ENCODE measurements around the gene S100A10. TPM values are rescaled to one million over a fixed set of nuclear protein-coding genes. Genes with fewer than 3 reads are reported as not detected.

S100A10 gene
- total RNA-seq, 1 experiment from 2014 or later, result 2,143 TPM

- ChIA-PET CTCF (no interaction called here), POLR2A (no interaction called here)
- no peak for DNase-seq
- no peak overlapping the region for H3K4me3 ChIP-seq (ENCODE audit: low read depth, low read length)
- Mint-ChIP-seq H3K4me1 (ENCODE audit: low read depth, unreplicated experiment) (peaks cover 15% of the 10 kb centered on the region), H3K27ac (ENCODE audit: unreplicated experiment) (no peak overlapping the region), H3K36me3 (ENCODE audit: insufficient read depth, unreplicated experiment) (no peaks in the 10 kb centered on the region), H3K9me3 (ENCODE audit: unreplicated experiment) (no peaks in the 10 kb centered on the region), H3K27me3 (ENCODE audit: insufficient read depth, unreplicated experiment) (no peaks in the 10 kb centered on the region), H3K4me3 (ENCODE audit: unreplicated experiment) (no peak overlapping the region)
- peaks cover 5% of the 10 kb centered on the region; the same call in 1 of the 2 replicates for H3K4me1 ChIP-seq
- H3K36me3 ChIP-seq (ENCODE audit: control insufficient read depth, insufficient read depth, low read length), result no peaks in the 10 kb centered on the region
- BruUV-seq (replicated peaks), result no TSS peak
- no peak for TF ChIP-seq CTCF (IDR thresholded peaks at IDR 0.05; ENCODE audit: insufficient read depth in 1 of 2, low read depth in 1 of 2, low read length in 1 of 2, severe bottlenecking in 1 of 2, unreplicated experiment in 1 of 2)
- intact Hi-C loops (cut with micrococcal nuclease; ENCODE audit: unreplicated experiment), result no loop called here
- H3K27me3 ChIP-seq (replicated peaks; ENCODE audit: control insufficient read depth, insufficient read depth, low read length), result no peaks in the 10 kb centered on the region
- H3K9me3 ChIP-seq, result no peaks in the 10 kb centered on the region
Observed at GRCh38 chr1:151949371-151950193, 44.1 kb downstream of the S100A10 start.

GRCh38 chr1:151948506-151948905 lies 45.2 kb downstream of the S100A10 start:
- no TSS peak for BruUV-seq (replicated peaks)
- CTCF ChIA-PET, result no interaction called here
- no peak overlapping the region for H3K4me3 Mint-ChIP-seq (ENCODE audit: unreplicated experiment)
- Histone ChIP-seq H3K9me3 (no peaks in the 10 kb centered on the region), H3K4me3 (ENCODE audit: low read depth, low read length) (no peak overlapping the region), H3K4me1 (peaks cover 5% of the 10 kb centered on the region; the same call in 1 of the 2 replicates), H3K36me3 (ENCODE audit: control insufficient read depth, insufficient read depth, low read length) (no peaks in the 10 kb centered on the region), H3K27me3 (replicated peaks; ENCODE audit: control insufficient read depth, insufficient read depth, low read length) (no peaks in the 10 kb centered on the region)
- peaks cover 15% of the 10 kb centered on the region for H3K4me1 Mint-ChIP-seq (ENCODE audit: low read depth, unreplicated experiment)
- POLR2A ChIA-PET, result no interaction called here
- TF ChIP-seq CTCF (IDR thresholded peaks at IDR 0.05; ENCODE audit: insufficient read depth in 1 of 2, low read depth in 1 of 2, low read length in 1 of 2, severe bottlenecking in 1 of 2, unreplicated experiment in 1 of 2), result no peak
- H3K36me3 Mint-ChIP-seq (ENCODE audit: insufficient read depth, unreplicated experiment), result no peaks in the 10 kb centered on the region
- H3K9me3 Mint-ChIP-seq (ENCODE audit: unreplicated experiment), result no peaks in the 10 kb centered on the region
- H3K27ac Mint-ChIP-seq (ENCODE audit: unreplicated experiment), result no peak overlapping the region
- intact Hi-C loops (cut with micrococcal nuclease; ENCODE audit: unreplicated experiment), result no loop called here
- no peak for DNase-seq
- H3K27me3 Mint-ChIP-seq (ENCODE audit: insufficient read depth, unreplicated experiment), result no peaks in the 10 kb centered on the region

GRCh38 chr1:151947140-151947539 lies 46.5 kb downstream of the S100A10 start:
- Mint-ChIP-seq H3K27me3 (ENCODE audit: insufficient read depth, unreplicated experiment) (no peaks in the 10 kb centered on the region), H3K4me3 (ENCODE audit: unreplicated experiment) (no peak overlapping the region), H3K9me3 (ENCODE audit: unreplicated experiment) (no peaks in the 10 kb centered on the region), H3K27ac (ENCODE audit: unreplicated experiment) (no peak overlapping the region), H3K36me3 (ENCODE audit: insufficient read depth, unreplicated experiment) (no peaks in the 10 kb centered on the region), H3K4me1 (ENCODE audit: low read depth, unreplicated experiment) (peaks cover 15% of the 10 kb centered on the region)
- POLR2A ChIA-PET, result interaction anchor here (1.1 kb wide), 1 partner anchor 41 kb away, joined by 3 read pairs; no protein-coding TSS in a partner anchor
- H3K4me1 ChIP-seq, result peaks cover 5% of the 10 kb centered on the region; the same call in 1 of the 2 replicates
- no TSS peak for BruUV-seq (replicated peaks)
- CTCF ChIA-PET, result no interaction called here
- no peaks in the 10 kb centered on the region for H3K27me3 ChIP-seq (replicated peaks; ENCODE audit: control insufficient read depth, insufficient read depth, low read length)
- TF ChIP-seq CTCF (IDR thresholded peaks at IDR 0.05; ENCODE audit: insufficient read depth in 1 of 2, low read depth in 1 of 2, low read length in 1 of 2, severe bottlenecking in 1 of 2, unreplicated experiment in 1 of 2), result no peak
- no peaks in the 10 kb centered on the region for H3K36me3 ChIP-seq (ENCODE audit: control insufficient read depth, insufficient read depth, low read length)
- no peaks in the 10 kb centered on the region for H3K9me3 ChIP-seq
- no peak for DNase-seq
- intact Hi-C loops (cut with micrococcal nuclease; ENCODE audit: unreplicated experiment), result no loop called here
- H3K4me3 ChIP-seq (ENCODE audit: low read depth, low read length), result no peak overlapping the region

All from Caco-2 (cell line).